IMR-90 (cell line): ENCODE results near the gene NBPF15.
"Not testable (repeated sequence)": the region's sequence is repeated elsewhere in the genome, so short reads cannot be mapped to it uniquely, and the experiment has no call there.

Source experiments
- BHLHE40 ChIP-seq: fragments of 150-350 bp; IDR thresholded peaks from 2 replicates; pipeline ENCODE4 v1.6.1; 2016; ENCODE audit warnings: mild to moderate bottlenecking, low read depth, low read length
- CEBPB ChIP-seq: IDR thresholded peaks from 2 replicates; pipeline ENCODE4 v1.6.1; 2012; ENCODE audit warnings: low read depth, low read length, improper control_type of control experiment
- FOS ChIP-seq: fragments of 150-350 bp; IDR thresholded peaks from 2 replicates; pipeline ENCODE4 v1.6.1; 2016; ENCODE audit warnings: low read depth, low read length
- MAFK ChIP-seq: IDR thresholded peaks from 2 replicates; pipeline ENCODE4 v1.6.1; 2012; ENCODE audit warnings: low read depth, low read length, improper control_type of control experiment
- MXI1 ChIP-seq: IDR thresholded peaks from 2 replicates; pipeline ENCODE4 v1.6.1; 2012; ENCODE audit warnings: low read depth, mild to moderate bottlenecking, low read length, moderate library complexity, borderline replicate concordance
- NFE2L2 ChIP-seq: fragments of 150-350 bp; IDR thresholded peaks from 2 replicates; pipeline ENCODE4 v1.6.1; 2016; ENCODE audit warnings: low read depth, mild to moderate bottlenecking, low read length
- POLR2A ChIP-seq: IDR thresholded peaks from 2 replicates; pipeline ENCODE4 v1.6.1; 2012; ENCODE audit warnings: mild to moderate bottlenecking, low read depth, low read length
- RAD21 ChIP-seq: IDR thresholded peaks from 2 replicates; pipeline ENCODE4 v1.6.1; 2012; ENCODE audit warnings: low read length, improper control_type of control experiment
- RCOR1 ChIP-seq: IDR thresholded peaks from 2 replicates; pipeline ENCODE4 v1.6.1; 2012; ENCODE audit warnings: mild to moderate bottlenecking, low read length, improper control_type of control experiment; ENCODE audit not compliant: insufficient replicate concordance
- RFX5 ChIP-seq: IDR thresholded peaks from 2 replicates; pipeline ENCODE4 v1.8.0; 2012; ENCODE audit warnings: low read depth, mild to moderate bottlenecking, low read length, moderate library complexity
- SMC3 ChIP-seq: fragments of 150-350 bp; IDR thresholded peaks from 2 replicates; pipeline ENCODE4 v1.6.1; 2016; ENCODE audit warnings: low read depth, mild to moderate bottlenecking, antibody characterized with exemption, low read length, moderate library complexity
- TF ChIP-seq, protein P1 (sequence below): conservative IDR thresholded peaks from 2 replicates; pipeline ENCODE4 v1.5.1; 2012; ENCODE audit warnings: mild to moderate bottlenecking, low read depth, low read length, improper control_type of control experiment
- TF ChIP-seq, protein P2 (sequence below): fragments of 150-350 bp; IDR thresholded peaks from 2 replicates; pipeline ENCODE4 v1.6.1; 2017; ENCODE audit warnings: mild to moderate bottlenecking, antibody characterized with exemption, low read length, low read depth
- TF ChIP-seq, protein P3 (sequence below): fragments of 150-350 bp; IDR thresholded peaks from 2 replicates; pipeline ENCODE4 v1.6.1; 2016; ENCODE audit warnings: low read depth, mild to moderate bottlenecking, low read length, moderate library complexity, borderline replicate concordance

- TF ChIP-seq, protein P1, sequence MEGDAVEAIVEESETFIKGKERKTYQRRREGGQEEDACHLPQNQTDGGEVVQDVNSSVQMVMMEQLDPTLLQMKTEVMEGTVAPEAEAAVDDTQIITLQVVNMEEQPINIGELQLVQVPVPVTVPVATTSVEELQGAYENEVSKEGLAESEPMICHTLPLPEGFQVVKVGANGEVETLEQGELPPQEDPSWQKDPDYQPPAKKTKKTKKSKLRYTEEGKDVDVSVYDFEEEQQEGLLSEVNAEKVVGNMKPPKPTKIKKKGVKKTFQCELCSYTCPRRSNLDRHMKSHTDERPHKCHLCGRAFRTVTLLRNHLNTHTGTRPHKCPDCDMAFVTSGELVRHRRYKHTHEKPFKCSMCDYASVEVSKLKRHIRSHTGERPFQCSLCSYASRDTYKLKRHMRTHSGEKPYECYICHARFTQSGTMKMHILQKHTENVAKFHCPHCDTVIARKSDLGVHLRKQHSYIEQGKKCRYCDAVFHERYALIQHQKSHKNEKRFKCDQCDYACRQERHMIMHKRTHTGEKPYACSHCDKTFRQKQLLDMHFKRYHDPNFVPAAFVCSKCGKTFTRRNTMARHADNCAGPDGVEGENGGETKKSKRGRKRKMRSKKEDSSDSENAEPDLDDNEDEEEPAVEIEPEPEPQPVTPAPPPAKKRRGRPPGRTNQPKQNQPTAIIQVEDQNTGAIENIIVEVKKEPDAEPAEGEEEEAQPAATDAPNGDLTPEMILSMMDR = not testable (repeated sequence)
- TF ChIP-seq RFX5, CEBPB, BHLHE40, POLR2A, FOS, RAD21, SMC3, MAFK, MXI1, RCOR1, NFE2L2: not testable (repeated sequence)
- TF ChIP-seq, protein P2, sequence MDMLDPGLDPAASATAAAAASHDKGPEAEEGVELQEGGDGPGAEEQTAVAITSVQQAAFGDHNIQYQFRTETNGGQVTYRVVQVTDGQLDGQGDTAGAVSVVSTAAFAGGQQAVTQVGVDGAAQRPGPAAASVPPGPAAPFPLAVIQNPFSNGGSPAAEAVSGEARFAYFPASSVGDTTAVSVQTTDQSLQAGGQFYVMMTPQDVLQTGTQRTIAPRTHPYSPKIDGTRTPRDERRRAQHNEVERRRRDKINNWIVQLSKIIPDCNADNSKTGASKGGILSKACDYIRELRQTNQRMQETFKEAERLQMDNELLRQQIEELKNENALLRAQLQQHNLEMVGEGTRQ = not testable (repeated sequence)
- TF ChIP-seq, protein P3, sequence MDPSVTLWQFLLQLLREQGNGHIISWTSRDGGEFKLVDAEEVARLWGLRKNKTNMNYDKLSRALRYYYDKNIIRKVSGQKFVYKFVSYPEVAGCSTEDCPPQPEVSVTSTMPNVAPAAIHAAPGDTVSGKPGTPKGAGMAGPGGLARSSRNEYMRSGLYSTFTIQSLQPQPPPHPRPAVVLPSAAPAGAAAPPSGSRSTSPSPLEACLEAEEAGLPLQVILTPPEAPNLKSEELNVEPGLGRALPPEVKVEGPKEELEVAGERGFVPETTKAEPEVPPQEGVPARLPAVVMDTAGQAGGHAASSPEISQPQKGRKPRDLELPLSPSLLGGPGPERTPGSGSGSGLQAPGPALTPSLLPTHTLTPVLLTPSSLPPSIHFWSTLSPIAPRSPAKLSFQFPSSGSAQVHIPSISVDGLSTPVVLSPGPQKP = not testable (repeated sequence)
Measured at GRCh38 chr1:144413404-144414118, 47.9 kb downstream of the NBPF15 start.
